OCI-LY7 (cell line): ENCODE results near the gene ANKRD44. TPM values are rescaled to one million over a fixed set of nuclear protein-coding genes. Genes with fewer than 3 reads are reported as not detected.

ENCODE experiments used
- BruUV-seq: library from RNA; stranded (reverse); fragments of 400-500 nt; replicated peaks from 2 replicates; lab custom pipeline; 2021; lab: Mats Ljungman, UMichigan
- CTCF ChIA-PET: fragments of 300-600 bp; sonication (Branson Sonifier 250); formaldehyde crosslinking; loops from one replicate; lab custom pipeline; 2022; ENCODE audit warnings: antibody characterized with exemption; ENCODE audit not compliant: unreplicated experiment; lab: Charles Lee
- POLR2A ChIA-PET: fragments of 300-600 bp; sonication (Branson Sonifier 250); formaldehyde crosslinking; loops from one replicate; lab custom pipeline; 2022; ENCODE audit warnings: antibody characterized with exemption; lab: Charles Lee
- DNase-seq: peaks from one replicate; pipeline ENCODE4 v3.0.0-alpha.2; 2015; ENCODE audit warnings: low spot score
- H2AFZ ChIP-seq: fragments of 200-600 bp; sonication (generic), shearing (Covaris generic); 2 replicates; pipeline ENCODE4 v1.6.1; 2014; ENCODE audit warnings: mild to moderate bottlenecking, antibody characterized with exemption, low read length, moderate library complexity
- H3K27ac ChIP-seq: fragments of 200-600 bp; sonication (generic); 2 replicates; pipeline ENCODE4 v1.5.1; 2014; ENCODE audit warnings: mixed run types, low read depth, mild to moderate bottlenecking, moderate library complexity, low read length, inconsistent platforms; ENCODE audit not compliant: poor library complexity, severe bottlenecking
- H3K36me3 ChIP-seq: fragments of 200-600 bp; sonication (generic); 2 replicates; pipeline ENCODE4 v1.6.1; 2014; ENCODE audit warnings: mild to moderate bottlenecking, antibody characterized with exemption, low read length, moderate library complexity, mixed read lengths; ENCODE audit not compliant: insufficient read depth
- H3K4me1 ChIP-seq: fragments of 200-600 bp; sonication (generic); 2 replicates; pipeline ENCODE4 v1.5.1; 2014; ENCODE audit warnings: mild to moderate bottlenecking, low read length; ENCODE audit not compliant: insufficient read depth, poor library complexity, severe bottlenecking
- H3K4me2 ChIP-seq: fragments of 200-600 bp; sonication (generic); 2 replicates; pipeline ENCODE4 v1.6.1; 2014; ENCODE audit warnings: mild to moderate bottlenecking, low read length
- H3K4me3 ChIP-seq: fragments of 200-600 bp; sonication (generic); 2 replicates; pipeline ENCODE4 v1.5.1; 2014; ENCODE audit warnings: mild to moderate bottlenecking, low read depth, low read length; ENCODE audit not compliant: poor library complexity, severe bottlenecking
- H3K79me2 ChIP-seq: fragments of 200-600 bp; sonication (generic); 2 replicates; pipeline ENCODE4 v1.6.1; 2016; ENCODE audit warnings: low read depth, mild to moderate bottlenecking, low read length, moderate library complexity, mixed read lengths; ENCODE audit not compliant: insufficient read depth
- H3K9me2 ChIP-seq: fragments of 200-600 bp; sonication (generic); 2 replicates; pipeline ENCODE4 v1.6.1; 2016; ENCODE audit warnings: mild to moderate bottlenecking, low read length, mixed read lengths; ENCODE audit not compliant: insufficient read depth
- H3K9me3 ChIP-seq: fragments of 200-600 bp; sonication (generic); 2 replicates; pipeline ENCODE4 v1.6.1; 2014; ENCODE audit warnings: mild to moderate bottlenecking, mixed run types, low read length, mixed read lengths
- H4K20me1 ChIP-seq: fragments of 200-600 bp; sonication (generic); 2 replicates; pipeline ENCODE4 v1.6.1; 2014; ENCODE audit warnings: mild to moderate bottlenecking, antibody characterized with exemption, low read length, moderate library complexity, mixed read lengths; ENCODE audit not compliant: insufficient read depth
- EZH2phosphoT487 ChIP-seq: fragments of 200-600 bp; sonication (generic); IDR thresholded peaks from 2 replicates; pipeline ENCODE4 v1.6.1; 2018; ENCODE audit warnings: low read depth, borderline replicate concordance, mild to moderate bottlenecking, mixed run types, antibody characterized with exemption, low read length, moderate library complexity, mixed read lengths
- intact Hi-C: fragments of 100-400 bp; cut with micrococcal nuclease; formaldehyde crosslinking; loops from one replicate; pipeline ENCODE4 v1.10.0; 2022; ENCODE audit not compliant: unreplicated experiment
- total RNA-seq, 2 experiments: library from RNA; depleted of rRNA in 1 of 2; stranded (reverse); fragments of >200 nt in 1 of 2; shearing (Covaris generic) in 1 of 2; gene quantifications; 2 replicates each; pipeline ENCODE4 v1.2.3, GENCODE V29; 2014 to 2022
- TF ChIP-seq, protein P1 (sequence below): fragments of 200-600 bp; sonication (generic); conservative IDR thresholded peaks from 2 replicates; pipeline ENCODE4 v1.5.1; 2014; ENCODE audit warnings: mild to moderate bottlenecking, antibody characterized with exemption, low read length, moderate library complexity, mixed read lengths

ANKRD44 gene
- total RNA-seq, 2 experiments from 2014 or later, result 69.4 to 73.7 TPM

DNA sequence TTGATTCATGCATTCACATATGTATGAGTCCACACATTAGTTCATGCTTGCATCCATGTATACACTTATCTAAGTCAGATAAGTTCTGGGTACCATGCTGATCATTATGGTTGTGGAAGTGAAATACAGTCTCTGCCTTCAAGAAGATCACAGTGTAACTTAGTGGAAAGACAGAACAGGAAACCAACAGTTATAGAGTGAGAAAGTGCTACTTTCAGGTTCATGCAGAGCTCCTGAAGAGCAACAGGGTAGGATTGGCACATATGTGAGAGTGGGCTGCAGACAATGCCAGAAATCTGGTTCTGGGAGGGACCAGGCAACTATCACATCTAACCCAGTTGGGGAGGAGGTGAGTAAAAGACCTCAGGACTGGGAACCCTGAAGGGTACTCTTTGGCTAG, 348.7 kb downstream of the ANKRD44 start:
- intact Hi-C loops, result no loop called here
- CTCF ChIA-PET, result no interaction called here
- no peak for DNase-seq

DNA sequence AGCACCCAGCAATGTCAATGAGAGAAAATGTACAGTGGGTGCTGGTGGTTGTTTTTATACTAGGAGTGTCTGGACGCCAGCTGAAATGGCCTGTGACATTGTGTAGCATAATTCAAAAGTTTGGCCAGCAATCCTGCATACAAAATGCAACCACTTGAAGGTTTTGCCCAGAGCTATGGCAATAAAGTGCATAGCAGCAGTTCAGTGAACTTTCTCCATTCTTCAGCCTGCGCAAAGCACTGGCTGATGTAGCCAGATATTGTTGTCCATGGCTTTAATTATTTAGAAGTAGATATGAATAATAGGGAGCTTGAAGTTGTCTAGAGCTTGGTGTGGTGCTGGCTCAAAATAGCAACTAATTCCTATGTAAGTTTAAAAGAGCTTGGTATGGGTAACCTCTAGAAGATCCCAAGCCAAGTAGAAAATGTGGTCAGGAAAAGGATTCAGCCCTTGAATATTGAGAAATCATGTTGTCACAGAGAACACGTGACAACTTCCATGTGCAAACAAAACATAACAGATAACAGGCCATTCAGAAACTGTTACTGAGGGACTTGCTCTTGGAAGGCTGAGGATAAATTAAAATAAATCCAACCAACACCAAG, 350.7 kb downstream of the ANKRD44 start:
- Histone ChIP-seq H3K27ac (no peak overlapping the region), H3K4me2 (no peak overlapping the region), H4K20me1 (no peaks in the 10 kb centered on the region), H3K79me2 (no peaks in the 10 kb centered on the region), H3K4me1 (no peaks in the 10 kb centered on the region), H2AFZ (no peak overlapping the region), H3K9me2 (no peaks in the 10 kb centered on the region), H3K36me3 (no peaks in the 10 kb centered on the region), H3K9me3 (no peaks in the 10 kb centered on the region), H3K4me3 (no peak overlapping the region)
- intact Hi-C loops, result no loop called here
- BruUV-seq, result no TSS peak
- no peak for DNase-seq
- CTCF ChIA-PET, result no interaction called here
- TF ChIP-seq EZH2phosphoT487, result no peak
- TF ChIP-seq, protein P1, sequence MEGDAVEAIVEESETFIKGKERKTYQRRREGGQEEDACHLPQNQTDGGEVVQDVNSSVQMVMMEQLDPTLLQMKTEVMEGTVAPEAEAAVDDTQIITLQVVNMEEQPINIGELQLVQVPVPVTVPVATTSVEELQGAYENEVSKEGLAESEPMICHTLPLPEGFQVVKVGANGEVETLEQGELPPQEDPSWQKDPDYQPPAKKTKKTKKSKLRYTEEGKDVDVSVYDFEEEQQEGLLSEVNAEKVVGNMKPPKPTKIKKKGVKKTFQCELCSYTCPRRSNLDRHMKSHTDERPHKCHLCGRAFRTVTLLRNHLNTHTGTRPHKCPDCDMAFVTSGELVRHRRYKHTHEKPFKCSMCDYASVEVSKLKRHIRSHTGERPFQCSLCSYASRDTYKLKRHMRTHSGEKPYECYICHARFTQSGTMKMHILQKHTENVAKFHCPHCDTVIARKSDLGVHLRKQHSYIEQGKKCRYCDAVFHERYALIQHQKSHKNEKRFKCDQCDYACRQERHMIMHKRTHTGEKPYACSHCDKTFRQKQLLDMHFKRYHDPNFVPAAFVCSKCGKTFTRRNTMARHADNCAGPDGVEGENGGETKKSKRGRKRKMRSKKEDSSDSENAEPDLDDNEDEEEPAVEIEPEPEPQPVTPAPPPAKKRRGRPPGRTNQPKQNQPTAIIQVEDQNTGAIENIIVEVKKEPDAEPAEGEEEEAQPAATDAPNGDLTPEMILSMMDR, result no peak
- POLR2A ChIA-PET, result no interaction called here

More for the DNA sequence above, 348.7 kb downstream of the ANKRD44 start:
- Histone ChIP-seq H3K4me1 (no peaks in the 10 kb centered on the region), H2AFZ (no peak overlapping the region; the same call in 1 of the 2 replicates), H3K36me3 (no peaks in the 10 kb centered on the region), H4K20me1 (no peaks in the 10 kb centered on the region), H3K27ac (no peak overlapping the region), H3K9me2 (no peaks in the 10 kb centered on the region), H3K4me3 (no peak overlapping the region), H3K4me2 (no peak overlapping the region), H3K9me3 (no peaks in the 10 kb centered on the region), H3K79me2 (no peaks in the 10 kb centered on the region)
- POLR2A ChIA-PET, result no interaction called here
- no peak for TF ChIP-seq EZH2phosphoT487
- TF ChIP-seq, protein P1, result no peak
- BruUV-seq, result no TSS peak

DNA sequence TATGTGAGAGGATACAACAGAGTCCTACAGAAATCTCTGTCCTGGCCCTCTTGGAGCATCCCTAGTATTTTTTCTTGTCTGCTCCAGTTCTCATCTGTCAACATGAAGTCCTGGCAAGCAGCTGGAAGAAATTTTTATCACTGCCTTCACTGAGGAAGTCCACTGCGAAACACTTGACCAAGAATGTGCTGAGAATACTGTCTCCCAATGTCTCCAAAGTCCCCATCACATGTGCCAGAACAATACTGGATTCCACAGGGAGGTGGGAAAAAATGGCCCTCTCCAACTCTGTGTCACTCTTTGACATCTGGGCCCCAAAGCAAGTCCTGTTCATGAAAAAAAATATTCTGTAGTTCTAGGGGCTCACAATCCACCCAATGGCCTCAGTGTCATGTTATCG, 351.3 kb downstream of the ANKRD44 start:
- TF ChIP-seq EZH2phosphoT487, result no peak
- TF ChIP-seq, protein P1, result no peak
- no peak overlapping the region for H3K4me2 ChIP-seq
- no peaks in the 10 kb centered on the region for H3K4me1 ChIP-seq
- no peaks in the 10 kb centered on the region for H3K9me3 ChIP-seq
- no peaks in the 10 kb centered on the region for H3K9me2 ChIP-seq
- no peaks in the 10 kb centered on the region for H3K79me2 ChIP-seq
- ChIA-PET CTCF (no interaction called here), POLR2A (interaction anchor here (0.7 kb wide), 2 partner anchors 181 to 309 kb away, joined by 3 read pairs; no protein-coding TSS in a partner anchor)
- no peak for DNase-seq
- H3K4me3 ChIP-seq, result no peak overlapping the region
- intact Hi-C loops, result no loop called here
- H2AFZ ChIP-seq, result no peak overlapping the region
- H3K27ac ChIP-seq, result no peak overlapping the region
- no peaks in the 10 kb centered on the region for H4K20me1 ChIP-seq
- BruUV-seq, result no TSS peak
- no peaks in the 10 kb centered on the region for H3K36me3 ChIP-seq
